Fibroblast of lung (primary cell): Measurements from ENCODE around the gene TEX13D. TPM values are rescaled to one million over a fixed set of nuclear protein-coding genes. Genes with fewer than 3 reads are reported as not detected.
"Not testable (repeated sequence)": the region's sequence is repeated elsewhere in the genome, so short reads cannot be mapped to it uniquely, and the experiment has no call there.

ENCODE experiments used
- DNase-seq, 2 donors: peaks; one replicate each; pipeline versions ENCODE4 v3.0.0 to v3.0.0-alpha.2; 2010; ENCODE audit warnings: low read depth in 2 of 2
- H2AFZ ChIP-seq: 2 replicates; pipeline ENCODE4 v1.5.1; 2012; ENCODE audit warnings: low read length, control low read depth, inconsistent platforms
- H3K27ac ChIP-seq: 2 replicates; pipeline ENCODE4 v1.5.1; 2011; ENCODE audit warnings: low read length, control low read depth; ENCODE audit not compliant: insufficient read depth
- H3K27me3 ChIP-seq: 2 replicates; pipeline ENCODE4 v1.5.1; 2011; ENCODE audit warnings: mild to moderate bottlenecking, low read length; ENCODE audit not compliant: control insufficient read depth, insufficient read depth
- H3K36me3 ChIP-seq: 2 replicates; pipeline ENCODE4 v1.5.1; 2011; ENCODE audit warnings: low read length; ENCODE audit not compliant: control insufficient read depth, insufficient read depth
- H3K4me1 ChIP-seq: 2 replicates; pipeline ENCODE4 v1.5.1; 2011; ENCODE audit warnings: low read length; ENCODE audit not compliant: control insufficient read depth, insufficient read depth; ENCODE audit errors: extremely low read depth
- H3K4me2 ChIP-seq: 2 replicates; pipeline ENCODE4 v1.5.1; 2011; ENCODE audit warnings: low read length, control low read depth; ENCODE audit not compliant: insufficient read depth; ENCODE audit errors: extremely low read depth
- H3K4me3 ChIP-seq, 4 experiments: fragments of 200-600 bp in 1 of 4; sonication (generic) in 1 of 4; replicated peaks in 1 of 4; 2 replicates each; pipeline ENCODE4 v1.5.1; 2011 to 2016; ENCODE audit warnings: low read length in 4 of 4, low read depth in 3 of 4, mild to moderate bottlenecking in 3 of 4, control low read depth in 2 of 4, inconsistent platforms in 1 of 4, mixed read lengths in 1 of 4; ENCODE audit not compliant: insufficient read depth in 1 of 4; ENCODE audit errors: control extremely low read depth in 1 of 4
- H3K79me2 ChIP-seq: 2 replicates; pipeline ENCODE4 v1.5.1; 2012; ENCODE audit warnings: mild to moderate bottlenecking, low read length, inconsistent platforms; ENCODE audit not compliant: control insufficient read depth, insufficient read depth
- H3K9ac ChIP-seq: 2 replicates; pipeline ENCODE4 v1.5.1; 2011; ENCODE audit warnings: mild to moderate bottlenecking, low read length, control low read depth; ENCODE audit not compliant: insufficient read depth
- H3K9me3 ChIP-seq: 2 replicates; pipeline ENCODE4 v1.5.1; 2012; ENCODE audit warnings: low read depth, low read length; ENCODE audit not compliant: control insufficient read depth, insufficient read depth
- H4K20me1 ChIP-seq: 2 replicates; pipeline ENCODE4 v1.5.1; 2011; ENCODE audit warnings: low read length; ENCODE audit not compliant: control insufficient read depth, insufficient read depth; ENCODE audit errors: extremely low read depth
- EZH2 ChIP-seq: IDR thresholded peaks from 2 replicates; pipeline ENCODE4 v1.5.1; 2012; ENCODE audit warnings: low read length, control low read depth, mild to moderate bottlenecking; ENCODE audit errors: missing control alignments
- polyA plus RNA-seq, 2 donors: library from polyadenylated mRNA; depleted of rRNA in 1 of 2; stranded (reverse) in 1 of 2; unstranded in 1 of 2; fragments of >200 nt; gene quantifications; 2 replicates each; pipeline ENCODE4 v1.2.1, GENCODE V29; 2011 to 2012; ENCODE audit warnings: missing spikeins in 1 of 2
- total RNA-seq: library from RNA; depleted of rRNA; stranded (reverse); fragments of >200 nt; gene quantifications from 2 replicates; pipeline ENCODE4 v1.2.1, GENCODE V29; 2014
- TF ChIP-seq, protein P1 (sequence below), 2 donors: IDR thresholded peaks in 1 of 2; conservative IDR thresholded peaks in 1 of 2; 1 replicate in 1 of 2; 2 replicates in 1 of 2; pipeline ENCODE4 v1.5.1; 2011 to 2012; ENCODE audit warnings: low read length in 2 of 2, control low read depth in 1 of 2, inconsistent platforms in 1 of 2, low read depth in 1 of 2, mild to moderate bottlenecking in 1 of 2

Gene TEX13D
- total and polyA plus RNA-seq, 2 donors (not counting 1 experiment from before 2014, with no cell fraction given), result not detected

DNA sequence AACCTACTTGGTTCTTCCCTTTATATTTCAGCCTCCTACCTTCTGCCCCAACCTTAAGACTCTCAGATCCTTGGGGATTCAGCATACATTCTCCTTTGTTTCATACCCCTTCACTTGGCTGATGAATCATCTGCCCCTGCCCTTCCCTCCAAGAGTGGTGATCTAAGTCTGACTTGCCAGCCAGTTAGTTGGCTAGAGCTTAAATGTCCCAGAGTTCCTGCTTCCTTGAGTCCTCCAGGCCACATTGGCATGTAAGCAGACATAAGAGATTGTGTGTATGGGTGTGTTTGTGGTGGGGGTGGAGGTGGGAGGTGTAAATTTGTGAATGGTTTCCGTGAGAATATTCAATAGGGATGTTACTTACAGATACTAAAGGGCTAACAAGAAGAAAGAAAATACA is 3.7 kb upstream of the TEX13D start:
- TF ChIP-seq, protein P1, sequence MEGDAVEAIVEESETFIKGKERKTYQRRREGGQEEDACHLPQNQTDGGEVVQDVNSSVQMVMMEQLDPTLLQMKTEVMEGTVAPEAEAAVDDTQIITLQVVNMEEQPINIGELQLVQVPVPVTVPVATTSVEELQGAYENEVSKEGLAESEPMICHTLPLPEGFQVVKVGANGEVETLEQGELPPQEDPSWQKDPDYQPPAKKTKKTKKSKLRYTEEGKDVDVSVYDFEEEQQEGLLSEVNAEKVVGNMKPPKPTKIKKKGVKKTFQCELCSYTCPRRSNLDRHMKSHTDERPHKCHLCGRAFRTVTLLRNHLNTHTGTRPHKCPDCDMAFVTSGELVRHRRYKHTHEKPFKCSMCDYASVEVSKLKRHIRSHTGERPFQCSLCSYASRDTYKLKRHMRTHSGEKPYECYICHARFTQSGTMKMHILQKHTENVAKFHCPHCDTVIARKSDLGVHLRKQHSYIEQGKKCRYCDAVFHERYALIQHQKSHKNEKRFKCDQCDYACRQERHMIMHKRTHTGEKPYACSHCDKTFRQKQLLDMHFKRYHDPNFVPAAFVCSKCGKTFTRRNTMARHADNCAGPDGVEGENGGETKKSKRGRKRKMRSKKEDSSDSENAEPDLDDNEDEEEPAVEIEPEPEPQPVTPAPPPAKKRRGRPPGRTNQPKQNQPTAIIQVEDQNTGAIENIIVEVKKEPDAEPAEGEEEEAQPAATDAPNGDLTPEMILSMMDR (conservative IDR thresholded peaks at IDR 0.05 in 1 of 2, IDR thresholded peaks at IDR 0.05 in 1 of 2; ENCODE audit: low read depth in 1 of 2, low read length in 2 of 2), result no peak
- no peak for TF ChIP-seq EZH2
- Histone ChIP-seq H3K9ac (no peak overlapping the region), H3K9me3 (no peaks in the 10 kb centered on the region), H4K20me1 (no peaks in the 10 kb centered on the region), H3K79me2 (no peaks in the 10 kb centered on the region), H2AFZ (no peak overlapping the region), H3K4me1 (no peaks in the 10 kb centered on the region), H3K4me2 (no peak overlapping the region), H3K27ac (no peak overlapping the region), H3K4me3 (no peak overlapping the region), H3K27me3 (no peaks in the 10 kb centered on the region), H3K36me3 (no peaks in the 10 kb centered on the region)
- peak in 1 of 2 donors; percentile 16 for DNase-seq

DNA sequence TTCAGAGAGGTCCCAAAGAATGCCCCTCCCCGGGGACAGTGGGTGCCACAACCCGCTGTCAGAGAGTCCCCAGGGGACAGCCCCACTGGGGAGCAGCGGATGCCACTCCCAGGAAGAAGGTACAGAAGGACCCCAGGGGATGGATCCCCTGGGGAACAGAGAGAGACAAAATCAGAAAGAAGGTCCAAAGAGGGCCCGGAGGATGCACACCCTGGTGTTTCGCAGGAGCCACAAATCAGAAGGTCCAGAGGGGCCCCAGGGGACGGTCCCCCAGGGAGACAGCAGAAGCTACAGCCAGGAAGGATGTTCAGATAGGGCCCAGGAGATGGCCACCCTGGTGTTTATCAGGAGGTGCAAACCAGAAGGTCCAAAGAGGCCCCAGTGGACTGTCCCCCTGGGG is 1.4 kb downstream of the TEX13D start:
- no peaks in the 10 kb centered on the region for H3K79me2 ChIP-seq
- no peaks in the 10 kb centered on the region for H3K36me3 ChIP-seq
- H3K4me1 ChIP-seq, result no peaks in the 10 kb centered on the region
- H3K4me3 ChIP-seq, result no peak overlapping the region
- no peak overlapping the region for H3K4me2 ChIP-seq
- no peaks in the 10 kb centered on the region for H3K27me3 ChIP-seq
- no peak overlapping the region for H3K9ac ChIP-seq
- no peak overlapping the region for H3K27ac ChIP-seq
- H4K20me1 ChIP-seq, result no peaks in the 10 kb centered on the region
- no peak for DNase-seq
- no peak overlapping the region for H2AFZ ChIP-seq
- TF ChIP-seq, protein P1 (conservative IDR thresholded peaks at IDR 0.05 in 1 of 2, IDR thresholded peaks at IDR 0.05 in 1 of 2; ENCODE audit: low read depth in 1 of 2, low read length in 2 of 2), result no peak
- TF ChIP-seq EZH2, result no peak
- H3K9me3 ChIP-seq, result no peaks in the 10 kb centered on the region

GRCh38 chrX:124334555-124334954 is 2.1 kb downstream of the TEX13D start:
- H3K4me1 ChIP-seq, H3K9ac ChIP-seq, H4K20me1 ChIP-seq, H3K9me3 ChIP-seq, H2AFZ ChIP-seq, H3K27ac ChIP-seq, H3K4me3 ChIP-seq, H3K27me3 ChIP-seq, DNase-seq, H3K79me2 ChIP-seq, H3K36me3 ChIP-seq, H3K4me2 ChIP-seq: not testable (repeated sequence)

GRCh38 chrX:124335598-124335997 is 3.1 kb downstream of the TEX13D start:
- Histone ChIP-seq H3K9me3 (no peaks in the 10 kb centered on the region), H2AFZ (no peak overlapping the region), H3K4me3 (no peak overlapping the region), H3K4me2 (no peak overlapping the region), H3K27me3 (no peaks in the 10 kb centered on the region), H4K20me1 (no peaks in the 10 kb centered on the region), H3K36me3 (no peaks in the 10 kb centered on the region), H3K79me2 (no peaks in the 10 kb centered on the region), H3K27ac (no peak overlapping the region), H3K9ac (no peak overlapping the region), H3K4me1 (no peaks in the 10 kb centered on the region)
- TF ChIP-seq, protein P1 (conservative IDR thresholded peaks at IDR 0.05 in 1 of 2, IDR thresholded peaks at IDR 0.05 in 1 of 2; ENCODE audit: low read depth in 1 of 2, low read length in 2 of 2), result no peak
- TF ChIP-seq EZH2, result no peak
- DNase-seq, result no peak
